GM12801 (cell line): ENCODE measurements around the gene WWOX.

Experiments
- CTCF ChIP-seq: IDR thresholded peaks from one replicate; pipeline ENCODE4 v1.5.1; 2011; ENCODE audit warnings: control low read depth; ENCODE audit not compliant: insufficient read length; ENCODE audit errors: extremely low read depth

WWOX gene

GRCh38 chr16:78773291-78773702 lies 673.8 kb downstream of the WWOX start:
- TF ChIP-seq CTCF: no peak

GRCh38 chr16:78773706-78774105 lies 674.3 kb downstream of the WWOX start:
- TF ChIP-seq CTCF: no peak

- TF ChIP-seq CTCF: no peak
Measured at GRCh38 chr16:78775161-78775561, 675.7 kb downstream of the WWOX start.

GRCh38 chr16:78778101-78779004 lies 678.9 kb downstream of the WWOX start:
- no peak for TF ChIP-seq CTCF

GRCh38 chr16:78780808-78781207 lies 681.4 kb downstream of the WWOX start:
- TF ChIP-seq CTCF: no peak

GRCh38 chr16:78782572-78782971 lies 683.1 kb downstream of the WWOX start:
- TF ChIP-seq CTCF: no peak

- no peak for TF ChIP-seq CTCF
Measured at GRCh38 chr16:78783570-78784079, 684.2 kb downstream of the WWOX start.
